PFSK-1 (cell line): Measurements from ENCODE around the gene UAP1L1.

Experiments used
- FOXP2 ChIP-seq: optimal IDR thresholded peaks from 2 replicates; pipeline ENCODE3; 2011; ENCODE audit warnings: borderline replicate concordance, control low read depth, inconsistent platforms; ENCODE audit not compliant: insufficient read depth; ENCODE audit errors: extremely low read length, extremely low read depth
- POLR2AphosphoS5 ChIP-seq: IDR thresholded peaks from 2 replicates; pipeline ENCODE4 v1.6.1; 2012; ENCODE audit warnings: low read depth, mild to moderate bottlenecking, control low read depth, low read length, moderate library complexity
- REST ChIP-seq, 2 experiments: IDR thresholded peaks; 2 replicates each; pipeline versions ENCODE4 v1.6.1 to v1.8.0; 2011 to 2012; ENCODE audit warnings: low read depth in 2 of 2, low read length in 2 of 2, control low read depth in 1 of 2, inconsistent platforms in 1 of 2, mild to moderate bottlenecking in 1 of 2, moderate library complexity in 1 of 2; ENCODE audit not compliant: insufficient read depth in 1 of 2
- SIN3A ChIP-seq: IDR thresholded peaks from 2 replicates; pipeline ENCODE4 v1.6.1; 2012; ENCODE audit warnings: mild to moderate bottlenecking, low read length, moderate library complexity, borderline replicate concordance; ENCODE audit not compliant: insufficient read depth
- TAF1 ChIP-seq: IDR thresholded peaks from 2 replicates; pipeline ENCODE4 v1.6.1; 2012; ENCODE audit warnings: low read length, control low read depth, borderline replicate concordance; ENCODE audit not compliant: insufficient read depth

The UAP1L1 gene

GRCh38 chr9:137116027-137116507 is 38.8 kb downstream of the UAP1L1 start:
- TF ChIP-seq TAF1 (no peak), REST (IDR thresholded peaks at IDR 0.05; ENCODE audit: insufficient read depth in 1 of 2, low read depth in 2 of 2, low read length in 2 of 2) (no peak)

GRCh38 chr9:137116728-137117127 is 39.4 kb downstream of the UAP1L1 start:
- TF ChIP-seq TAF1 (no peak), REST (IDR thresholded peaks at IDR 0.05; ENCODE audit: insufficient read depth in 1 of 2, low read depth in 2 of 2, low read length in 2 of 2) (no peak), POLR2AphosphoS5 (no peak), FOXP2 (no peak), SIN3A (no peak)

GRCh38 chr9:137117269-137117731 is 40.0 kb downstream of the UAP1L1 start:
- no peak for TF ChIP-seq SIN3A
- no peak for TF ChIP-seq REST (IDR thresholded peaks at IDR 0.05; ENCODE audit: insufficient read depth in 1 of 2, low read depth in 2 of 2, low read length in 2 of 2)
- TF ChIP-seq POLR2AphosphoS5 = no peak
- TF ChIP-seq FOXP2 = no peak
- no peak for TF ChIP-seq TAF1

GRCh38 chr9:137123468-137123837 is 46.1 kb downstream of the UAP1L1 start:
- TF ChIP-seq TAF1 = no peak
- no peak for TF ChIP-seq REST (IDR thresholded peaks at IDR 0.05; ENCODE audit: insufficient read depth in 1 of 2, low read depth in 2 of 2, low read length in 2 of 2)
- TF ChIP-seq SIN3A = no peak
- no peak for TF ChIP-seq FOXP2
- no peak for TF ChIP-seq POLR2AphosphoS5

- TF ChIP-seq POLR2AphosphoS5 = no peak
- no peak for TF ChIP-seq TAF1
- no peak for TF ChIP-seq SIN3A
- TF ChIP-seq REST (IDR thresholded peaks at IDR 0.05; ENCODE audit: insufficient read depth in 1 of 2, low read depth in 2 of 2, low read length in 2 of 2) = no peak
- no peak for TF ChIP-seq FOXP2
Measured at GRCh38 chr9:137126786-137127185, 49.5 kb downstream of the UAP1L1 start.
